Keratinocyte (primary cell): ENCODE data around the gene ATP2B1. TPM values are rescaled to one million over a fixed set of nuclear protein-coding genes. Genes with fewer than 3 reads are reported as not detected.

Experiments
- DNase-seq: peaks from one replicate; pipeline ENCODE4 v3.0.0-alpha.2; 2011; ENCODE audit warnings: low read depth, missing footprints, low spot score
- FAIRE-seq: peaks from 2 replicates; lab custom pipeline; 2011; peaks lifted over from hg19 to GRCh38; lab: Jason Lieb, UNC
- H2AFZ ChIP-seq: 2 replicates; pipeline ENCODE4 v1.6.0; 2012; ENCODE audit warnings: low read length, control low read depth, inconsistent platforms; ENCODE audit not compliant: control insufficient read depth
- H3K27ac ChIP-seq: 2 replicates; pipeline ENCODE4 v1.5.1; 2011; ENCODE audit warnings: low read length; ENCODE audit not compliant: control insufficient read depth, insufficient read depth
- H3K27me3 ChIP-seq: 3 replicates; pipeline ENCODE4 v1.6.0; 2011; ENCODE audit warnings: low read length; ENCODE audit not compliant: control insufficient read depth, insufficient read depth; ENCODE audit errors: extremely low read depth
- H3K36me3 ChIP-seq, 2 experiments: 2 replicates in 1 of 2; 3 replicates in 1 of 2; pipeline ENCODE4 v1.5.1; 2011; ENCODE audit warnings: low read length in 2 of 2, mild to moderate bottlenecking in 1 of 2; ENCODE audit not compliant: control insufficient read depth in 2 of 2, insufficient read depth in 2 of 2; ENCODE audit errors: extremely low read depth in 1 of 2
- H3K4me1 ChIP-seq: 3 replicates; pipeline ENCODE4 v1.5.1; 2011; ENCODE audit warnings: low read length; ENCODE audit not compliant: control insufficient read depth, insufficient read depth; ENCODE audit errors: extremely low read depth
- H3K4me2 ChIP-seq: 3 replicates; pipeline ENCODE4 v1.6.0; 2011; ENCODE audit warnings: low read depth, low read length; ENCODE audit not compliant: control insufficient read depth, insufficient read depth; ENCODE audit errors: extremely low read depth
- H3K4me3 ChIP-seq, 3 experiments: fragments of 200-600 bp in 1 of 3; sonication (generic) in 1 of 3; 2 replicates in 2 of 3; 3 replicates in 1 of 3; pipeline ENCODE4 v1.5.1; 2011 to 2016; ENCODE audit warnings: low read length in 3 of 3, mild to moderate bottlenecking in 3 of 3, control low read depth in 2 of 3, inconsistent platforms in 1 of 3, low read depth in 1 of 3, mixed read lengths in 1 of 3, mixed run types in 1 of 3, moderate library complexity in 1 of 3; ENCODE audit not compliant: control insufficient read depth in 2 of 3, insufficient read depth in 2 of 3; ENCODE audit errors: extremely low read depth in 1 of 3
- H3K79me2 ChIP-seq: 2 replicates; pipeline ENCODE4 v1.6.0; 2012; ENCODE audit warnings: low read length; ENCODE audit not compliant: control insufficient read depth, insufficient read depth
- H3K9ac ChIP-seq: 3 replicates; pipeline ENCODE4 v1.6.0; 2011; ENCODE audit warnings: low read length; ENCODE audit not compliant: control insufficient read depth, insufficient read depth; ENCODE audit errors: extremely low read depth
- H3K9me1 ChIP-seq: 3 replicates; pipeline ENCODE4 v1.6.0; 2011; ENCODE audit warnings: low read length; ENCODE audit not compliant: control insufficient read depth, insufficient read depth; ENCODE audit errors: extremely low read depth
- H3K9me3 ChIP-seq: 2 replicates; pipeline ENCODE4 v1.5.1; 2012; ENCODE audit warnings: low read depth, low read length; ENCODE audit not compliant: control insufficient read depth
- H4K20me1 ChIP-seq: 3 replicates; pipeline ENCODE4 v1.6.0; 2011; ENCODE audit warnings: low read length; ENCODE audit not compliant: control insufficient read depth, insufficient read depth; ENCODE audit errors: extremely low read depth
- CTCF ChIP-seq, 3 experiments: IDR thresholded peaks in 1 of 3; conservative IDR thresholded peaks in 1 of 3; optimal IDR thresholded peaks in 1 of 3; 2 replicates in 2 of 3; 3 replicates in 1 of 3; pipeline versions ENCODE3 to v1.5.1; 2011; ENCODE audit warnings: low read length in 3 of 3, mild to moderate bottlenecking in 3 of 3, moderate library complexity in 2 of 3, control low read depth in 1 of 3, inconsistent platforms in 1 of 3; ENCODE audit not compliant: insufficient read depth in 2 of 3; ENCODE audit errors: extremely low read depth in 1 of 3
- EZH2 ChIP-seq: IDR thresholded peaks from one replicate; pipeline ENCODE4 v1.6.1; 2012; ENCODE audit warnings: inconsistent platforms, mild to moderate bottlenecking, low read length, moderate library complexity
- dilution Hi-C: fragments of 300-500 bp; cut with MboI; formaldehyde crosslinking; loops from one replicate; pipeline ENCODE4 v1.7.0; 2020; ENCODE audit warnings: low sequenced_read_pairs; ENCODE audit not compliant: extremely low pct_ligation_motif_present
- polyA plus RNA-seq, 5 experiments: library from polyadenylated mRNA; depleted of rRNA in 3 of 5; stranded (reverse) in 3 of 5; stranded (forward) in 1 of 5; unstranded in 1 of 5; fragments of >200 nt; gene quantifications; 1 replicate in 1 of 5; 2 replicates in 3 of 5; 3 replicates in 1 of 5; pipeline versions ENCODE4 v1.2.1 to v1.2.3, GENCODE V29; 2011 to 2012; ENCODE audit warnings: missing spikeins in 2 of 5, low read depth in 1 of 5, low replicate concordance in 1 of 5

Gene ATP2B1
- polyA plus RNA-seq, 1 donor (not counting 4 experiments of a cell fraction or from before 2014, with no cell fraction given), result 24.6 TPM

GRCh38 chr12:89701606-89702206, 6.9 kb downstream of the ATP2B1 start:
- H3K79me2 ChIP-seq, result peaks cover 81% of the 10 kb centered on the region
- peak; percentile 13 for FAIRE-seq
- no peaks in the 10 kb centered on the region for H3K27me3 ChIP-seq
- no peaks in the 10 kb centered on the region for H3K9me3 ChIP-seq
- H3K4me1 ChIP-seq, result peaks cover 23% of the 10 kb centered on the region
- H3K4me2 ChIP-seq, result no peak overlapping the region
- no peak for DNase-seq
- H4K20me1 ChIP-seq, result peaks cover 8% of the 10 kb centered on the region
- H3K27ac ChIP-seq, result no peak overlapping the region
- H2AFZ ChIP-seq, result no peak overlapping the region
- H3K9me1 ChIP-seq, result no peaks in the 10 kb centered on the region
- TF ChIP-seq CTCF (optimal IDR thresholded peaks at IDR 0.05 in 1 of 3, IDR thresholded peaks at IDR 0.05 in 1 of 3, conservative IDR thresholded peaks at IDR 0.05 in 1 of 3; ENCODE audit: extremely low read depth in 1 of 3, insufficient read depth in 2 of 3, low read length in 3 of 3) (no peak), EZH2 (no peak)
- no peak overlapping the region for H3K4me3 ChIP-seq
- no peak overlapping the region for H3K9ac ChIP-seq
- dilution Hi-C loops, result no loop called here
- peaks cover 0 to 4% of the 10 kb centered on the region in 2 experiments for H3K36me3 ChIP-seq

- no peak for DNase-seq
- H3K4me1 ChIP-seq, result peaks cover 17% of the 10 kb centered on the region
- H3K27ac ChIP-seq, result no peak overlapping the region
- no peaks in the 10 kb centered on the region for H3K9me3 ChIP-seq
- no peak overlapping the region for H3K4me3 ChIP-seq
- peaks cover 0 to 4% of the 10 kb centered on the region in 2 experiments for H3K36me3 ChIP-seq
- H3K9me1 ChIP-seq, result no peaks in the 10 kb centered on the region
- H3K27me3 ChIP-seq, result no peaks in the 10 kb centered on the region
- H3K9ac ChIP-seq, result no peak overlapping the region
- FAIRE-seq, result no peak
- H4K20me1 ChIP-seq, result peaks cover 8% of the 10 kb centered on the region
- H2AFZ ChIP-seq, result no peak overlapping the region
- H3K4me2 ChIP-seq, result no peak overlapping the region
- dilution Hi-C loops, result no loop called here
- TF ChIP-seq EZH2, result no peak
- TF ChIP-seq CTCF (optimal IDR thresholded peaks at IDR 0.05 in 1 of 3, IDR thresholded peaks at IDR 0.05 in 1 of 3, conservative IDR thresholded peaks at IDR 0.05 in 1 of 3; ENCODE audit: extremely low read depth in 1 of 3, insufficient read depth in 2 of 3, low read length in 3 of 3), result no peak
- peaks cover 75% of the 10 kb centered on the region for H3K79me2 ChIP-seq
These were observed 8.3 kb downstream of the ATP2B1 start for GRCh38 chr12:89700191-89700810.
